ENCODE measurements around the gene ZBED3.
A peak's percentile ranks its signal among the peaks of the same experiment; 100 is the strongest.
"Not testable (repeated sequence)": the region's sequence is repeated elsewhere in the genome, so short reads cannot be mapped to it uniquely, and the experiment has no call there.

ZBED3 gene, protein sequence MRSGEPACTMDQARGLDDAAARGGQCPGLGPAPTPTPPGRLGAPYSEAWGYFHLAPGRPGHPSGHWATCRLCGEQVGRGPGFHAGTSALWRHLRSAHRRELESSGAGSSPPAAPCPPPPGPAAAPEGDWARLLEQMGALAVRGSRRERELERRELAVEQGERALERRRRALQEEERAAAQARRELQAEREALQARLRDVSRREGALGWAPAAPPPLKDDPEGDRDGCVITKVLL

GRCh38 chr5:77086689-77087483, at the start of gene ZBED3:
ZBED3 (minus strand) TSS chr5:77087285; CDS start chr5:77077878, 9,407 bp downstream.
- peak; percentile 48 for DNase-seq

- no peak for DNase-seq
Observed at GRCh38 chr5:77133061-77133758, 46.1 kb upstream of the ZBED3 start.

GRCh38 chr5:77131361-77131760, 44.3 kb upstream of the ZBED3 start:
- DNase-seq: no peak

DNA sequence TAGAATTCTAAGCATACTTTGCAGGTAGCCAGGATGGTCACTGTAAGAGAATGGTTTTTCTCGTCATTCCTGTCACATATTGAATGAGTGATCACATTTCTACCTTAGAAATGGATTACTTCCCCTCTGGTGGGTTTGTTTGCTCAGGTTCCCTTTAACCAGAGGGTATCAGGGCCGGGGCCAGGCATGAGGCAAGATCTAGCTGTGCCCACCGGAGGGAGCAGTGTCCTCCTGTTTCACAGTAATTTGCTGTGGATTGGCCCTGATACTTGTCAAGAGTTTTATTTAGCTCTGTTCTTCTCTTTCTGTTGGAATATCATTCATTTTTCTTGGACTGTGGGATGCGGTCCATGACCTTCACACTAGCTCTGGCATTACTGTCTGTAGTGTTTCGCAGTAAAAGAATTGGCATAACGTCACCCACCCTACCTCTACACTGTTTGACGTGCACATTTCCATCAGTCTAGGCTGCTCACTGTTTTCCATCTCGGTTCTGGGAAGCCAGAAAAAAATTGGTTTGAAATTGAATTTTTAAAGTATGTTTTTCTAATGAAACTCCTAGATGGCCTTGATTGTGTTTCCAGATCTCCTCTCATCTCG, 42.4 kb upstream of the ZBED3 start:
- DNase-seq: no peak

- no peak for DNase-seq
Observed at GRCh38 chr5:77128411-77129061, 41.5 kb upstream of the ZBED3 start.

DNA sequence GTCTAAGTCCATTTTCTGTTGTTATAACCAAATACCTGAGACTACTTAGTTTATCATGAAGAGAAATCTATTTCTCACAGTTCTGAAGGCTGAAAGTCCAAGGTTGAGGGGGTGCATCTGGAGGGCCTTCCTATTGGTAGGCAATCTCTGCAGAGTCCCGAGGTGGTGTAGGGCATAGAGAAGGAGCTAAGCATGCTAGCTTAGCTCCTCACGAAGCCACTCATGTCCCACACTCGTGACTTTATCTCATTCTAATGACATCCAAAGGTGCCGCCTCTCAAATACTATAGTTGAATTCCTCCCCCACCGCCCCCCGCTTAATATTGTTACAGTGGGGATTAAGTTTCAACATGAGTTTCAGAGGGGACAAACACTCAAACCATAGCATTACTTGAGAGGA, 36.0 kb upstream of the ZBED3 start:
- no peak for DNase-seq

- DNase-seq: no peak
Observed at GRCh38 chr5:77120706-77121105, 33.6 kb upstream of the ZBED3 start.

DNA sequence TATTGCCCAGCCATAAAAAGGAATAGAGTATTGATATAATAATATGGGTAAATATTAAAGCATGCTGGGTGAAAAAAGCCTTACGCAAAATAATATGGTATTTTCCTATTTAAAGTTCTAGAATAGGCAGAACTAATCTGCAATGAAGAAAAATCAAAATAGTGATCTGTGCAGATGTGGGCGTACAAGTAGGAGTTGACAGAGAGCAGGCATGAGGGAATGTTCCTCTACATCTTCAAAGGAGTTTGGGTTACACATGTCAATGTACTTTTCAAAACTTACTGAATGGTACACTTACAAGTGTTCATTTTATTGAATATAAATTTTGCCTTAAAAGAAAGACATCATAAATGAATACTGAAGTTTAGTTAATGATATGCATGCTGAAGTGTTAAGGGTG, 33.0 kb upstream of the ZBED3 start:
- no peak for DNase-seq

DNA sequence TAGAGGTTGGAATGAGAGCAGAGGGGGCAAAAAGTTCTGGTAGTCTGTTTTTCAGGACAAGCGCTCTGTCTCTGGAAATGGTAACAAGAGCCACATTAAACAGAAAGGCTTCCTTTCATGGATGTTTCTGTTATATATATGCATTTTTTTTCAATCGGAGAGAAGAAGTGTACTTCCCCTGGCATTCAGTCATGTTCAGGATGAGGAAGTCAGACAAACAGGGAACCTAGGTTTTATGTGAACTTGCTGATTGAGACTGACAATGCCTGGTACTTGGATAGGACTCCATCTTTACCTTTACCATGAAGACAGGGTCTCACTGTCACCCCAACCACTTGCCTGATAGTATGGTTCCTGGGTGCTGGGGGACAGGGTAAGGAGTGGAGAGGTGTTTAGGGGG, 30.1 kb upstream of the ZBED3 start:
- DNase-seq: no peak

DNA sequence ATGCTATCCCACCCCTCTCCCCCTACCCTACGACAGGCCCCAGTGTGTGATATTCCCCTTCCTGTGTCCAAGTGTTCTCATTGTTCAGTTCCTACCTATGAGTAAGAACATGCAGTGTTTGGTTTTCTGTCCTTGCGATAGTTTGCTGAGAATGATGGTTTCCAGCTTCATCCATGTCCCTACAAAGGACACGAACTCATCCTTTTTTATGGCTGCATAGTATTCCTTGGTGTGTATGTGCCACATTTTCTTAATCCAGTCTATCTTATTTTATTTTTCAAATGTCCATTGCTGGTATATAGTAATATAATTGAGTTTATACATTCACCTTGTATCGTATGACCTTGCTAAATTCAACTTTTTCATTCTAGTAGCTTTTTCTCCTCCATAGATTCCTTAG, 19.9 kb upstream of the ZBED3 start:
- not testable (repeated sequence) for DNase-seq

- DNase-seq: no peak
Observed at GRCh38 chr5:77104813-77105212, 17.7 kb upstream of the ZBED3 start.

DNA sequence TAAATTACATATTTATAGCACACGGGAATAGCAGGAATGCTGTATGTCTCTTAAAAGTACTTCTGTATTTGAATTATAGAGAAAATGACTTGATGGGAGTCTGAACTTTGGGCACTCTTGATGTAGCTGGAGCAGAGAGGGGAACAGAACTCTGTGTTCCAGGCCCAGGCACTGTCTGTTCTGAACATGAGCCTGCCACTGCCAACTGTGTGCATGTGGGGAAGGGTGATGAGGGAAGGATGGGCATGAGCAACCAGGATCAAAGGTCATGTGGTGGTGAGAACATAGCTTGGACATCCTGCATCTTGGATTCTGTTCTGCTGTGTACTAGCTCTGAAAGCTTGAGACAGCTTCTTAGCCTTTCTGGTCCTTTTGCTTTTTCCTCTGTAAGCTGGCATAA, 16.4 kb upstream of the ZBED3 start:
- no peak for DNase-seq

GRCh38 chr5:77102549-77102948, 15.5 kb upstream of the ZBED3 start:
- DNase-seq: no peak

DNA sequence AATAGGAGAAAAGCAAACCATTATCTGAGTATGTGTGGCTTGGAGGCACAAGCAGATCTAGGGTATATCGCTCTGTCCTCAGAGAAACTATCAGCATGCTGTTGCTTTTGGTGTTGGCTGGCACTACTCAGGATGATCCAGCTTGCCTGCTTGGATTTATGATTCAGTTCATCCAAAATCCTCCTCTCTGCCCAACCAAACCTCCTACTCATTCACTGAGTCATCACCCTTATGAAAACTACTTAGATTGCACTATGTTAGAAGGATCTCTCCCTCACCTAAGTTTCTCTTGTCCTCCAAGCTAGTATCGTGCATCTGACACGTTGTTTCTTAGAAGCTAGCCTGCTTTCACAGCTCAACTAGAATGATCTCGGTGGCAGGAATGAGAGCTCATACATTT, 14.2 kb upstream of the ZBED3 start:
- no peak for DNase-seq

DNA sequence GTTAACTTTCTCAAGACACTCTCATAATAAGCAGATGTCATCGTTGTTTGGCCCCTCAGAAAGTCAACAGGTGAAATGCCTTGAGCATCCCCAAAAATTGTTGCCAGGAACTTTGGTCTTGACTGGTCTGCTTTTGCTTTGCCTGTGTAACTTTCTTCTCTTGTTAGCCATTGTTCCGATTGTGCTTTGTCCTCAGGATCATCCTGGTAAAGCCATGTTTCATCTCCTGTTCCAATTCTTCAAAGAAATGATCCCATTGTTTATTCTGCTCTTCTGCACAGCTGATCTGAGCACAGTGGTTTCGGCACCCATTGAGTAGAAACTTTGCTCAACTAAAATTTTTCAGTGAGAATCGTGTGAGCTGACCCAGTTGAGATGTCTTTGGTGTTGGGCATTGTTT, 8.1 kb upstream of the ZBED3 start:
- DNase-seq: no peak

GRCh38 chr5:77087484-77088261, 588 bp upstream of the ZBED3 start:
- no peak for DNase-seq

DNA sequence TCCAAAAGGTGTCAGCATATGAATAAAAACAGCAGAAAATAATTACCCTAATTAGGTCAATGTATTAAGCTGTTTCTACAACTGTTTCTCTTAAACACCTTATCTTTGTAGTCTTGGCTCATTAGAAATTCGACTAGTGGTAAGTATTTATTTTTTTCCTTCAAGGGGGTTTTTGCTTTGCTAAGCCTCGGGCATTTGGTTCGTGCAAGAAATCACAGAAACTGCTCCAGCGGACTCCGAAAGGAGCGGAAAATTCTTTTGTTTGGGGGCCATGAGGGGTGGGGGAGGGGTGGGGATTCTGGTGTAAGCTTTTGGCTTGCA, 757 bp downstream of the ZBED3 start:
- DNase-seq: no peak

DNA sequence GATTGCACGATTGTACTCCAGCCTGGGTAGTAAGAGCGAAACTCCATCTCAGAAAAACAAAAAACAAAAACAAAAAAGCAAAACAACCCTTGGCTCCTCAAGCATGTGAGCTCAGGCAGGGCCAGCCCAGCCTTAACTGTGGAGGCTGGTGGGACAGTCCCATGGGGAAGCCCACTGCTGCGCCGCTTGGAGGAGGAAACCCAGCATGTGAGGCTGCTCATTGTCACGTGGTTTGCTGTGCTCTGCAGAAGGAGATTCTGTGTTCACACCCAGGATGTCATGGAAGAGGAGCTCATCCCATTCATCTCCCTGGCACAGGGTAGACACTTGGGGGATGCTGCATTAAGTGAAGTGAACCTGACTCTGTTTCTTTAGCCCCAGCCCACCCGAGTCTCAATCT, 4.0 kb downstream of the ZBED3 start:
- no peak for DNase-seq

GRCh38 chr5:77082280-77082679, 4.8 kb downstream of the ZBED3 start:
- no peak for DNase-seq

- DNase-seq: no peak
Observed at GRCh38 chr5:77080905-77081304, 6.2 kb downstream of the ZBED3 start.

- not testable (repeated sequence) for DNase-seq
Observed at GRCh38 chr5:77080479-77080878, 6.6 kb downstream of the ZBED3 start.

GRCh38 chr5:77077829-77078176, 9.3 kb downstream of the ZBED3 start:
- DNase-seq: no peak
